NCI-H1930 (cell line): Measurements from ENCODE around the gene ZNF429.
"Not testable (repeated sequence)": the region's sequence is repeated elsewhere in the genome, so short reads cannot be mapped to it uniquely, and the experiment has no call there.

Experiments used
- DNase-seq, 2 experiments: peaks; one replicate each; lab custom pipeline; 2025; lab: John Stamatoyannopoulos, UW

Gene ZNF429

GRCh38 chr19:21513651-21514050, 8.2 kb downstream of the ZNF429 start:
- DNase-seq, result no peak

DNA sequence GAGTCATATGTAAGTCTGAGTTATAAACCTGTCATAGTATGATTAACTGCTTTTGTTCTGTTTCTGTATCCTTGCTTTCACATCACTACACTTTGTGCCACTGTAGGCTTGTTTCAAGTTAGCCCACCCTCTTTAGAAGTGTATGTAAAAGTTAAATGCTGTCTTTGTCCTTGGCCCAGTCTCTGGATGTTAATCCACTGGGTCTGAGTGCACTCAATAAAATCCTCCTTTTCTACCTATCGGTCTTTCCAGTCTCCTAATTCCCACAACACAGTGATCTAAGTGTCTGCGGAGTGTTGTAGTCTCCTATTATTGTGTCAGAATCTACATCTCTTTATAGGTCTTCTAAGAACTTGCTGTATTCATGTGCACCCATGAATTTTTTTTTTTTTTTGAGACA, 14.1 kb downstream of the ZNF429 start:
- DNase-seq, result no peak

DNA sequence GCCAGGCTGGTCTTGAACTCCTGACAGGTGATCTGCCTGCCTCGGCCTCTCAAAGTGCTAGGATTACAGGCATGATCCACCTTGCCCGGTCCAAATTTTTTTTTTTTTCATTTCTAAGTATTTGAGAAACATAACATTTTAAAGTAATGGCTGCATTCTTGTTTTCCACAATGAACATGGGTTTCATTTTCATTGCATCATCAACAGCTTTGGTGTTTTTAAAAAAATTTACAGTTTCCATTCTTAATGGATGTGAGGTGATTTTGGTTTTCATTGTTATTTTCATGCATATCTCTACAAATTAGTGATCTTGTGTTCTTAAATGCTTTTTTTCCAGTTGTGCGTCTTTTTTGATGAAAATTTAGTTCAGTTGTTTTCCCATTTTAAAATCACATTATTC, 27.5 kb downstream of the ZNF429 start:
- no peak for DNase-seq

- not testable (repeated sequence) for DNase-seq
These were observed 31.4 kb downstream of the ZNF429 start for GRCh38 chr19:21536741-21537290.

- no peak for DNase-seq
These were observed 54.0 kb downstream of the ZNF429 start for GRCh38 chr19:21559444-21559843.

DNA sequence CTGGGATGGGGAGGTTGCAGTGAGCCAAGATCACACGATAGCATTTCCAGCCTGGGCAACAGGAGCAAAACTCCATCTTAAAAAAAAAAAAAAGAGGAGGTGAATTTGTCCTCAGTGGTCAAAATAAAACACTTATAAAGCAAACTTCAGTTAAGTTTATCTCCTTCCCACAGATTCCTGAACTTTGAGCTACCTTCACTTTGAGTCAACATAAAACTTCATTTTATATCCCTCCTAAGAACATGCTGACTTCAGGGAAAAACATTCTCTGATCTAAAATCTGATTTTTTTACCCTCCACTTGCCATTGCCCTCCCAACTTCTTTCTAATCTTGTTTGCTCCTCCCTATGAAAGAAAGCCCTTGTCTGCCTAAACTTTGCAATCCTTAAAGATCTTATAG, 59.0 kb downstream of the ZNF429 start:
- DNase-seq, result no peak

DNA sequence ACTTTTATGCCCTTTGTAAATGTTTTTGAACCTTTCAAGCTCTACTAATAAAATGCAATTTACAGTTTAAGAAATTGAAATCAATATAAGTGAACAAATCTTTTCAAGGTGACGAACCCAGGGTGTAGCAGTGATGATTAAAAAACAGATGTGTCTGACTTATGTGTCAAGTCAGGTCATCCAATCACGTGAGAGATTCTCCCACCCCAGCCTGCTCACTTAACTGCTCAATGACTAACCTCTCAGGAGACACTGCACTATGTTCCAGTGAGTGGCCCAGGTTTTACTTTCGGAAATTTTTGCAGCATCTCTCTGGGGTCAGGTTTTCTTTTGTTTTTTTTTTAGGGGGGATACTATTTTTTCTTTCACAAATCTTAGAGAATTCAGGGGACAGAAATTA, 60.7 kb downstream of the ZNF429 start:
- no peak for DNase-seq

- not testable (repeated sequence) for DNase-seq
These were observed 62.4 kb downstream of the ZNF429 start for GRCh38 chr19:21567806-21568205.

GRCh38 chr19:21568816-21569493, 63.6 kb downstream of the ZNF429 start:
- peak; percentile 14 to 23 for DNase-seq

- DNase-seq, result no peak
These were observed 64.1 kb downstream of the ZNF429 start for GRCh38 chr19:21569494-21569865.

DNA sequence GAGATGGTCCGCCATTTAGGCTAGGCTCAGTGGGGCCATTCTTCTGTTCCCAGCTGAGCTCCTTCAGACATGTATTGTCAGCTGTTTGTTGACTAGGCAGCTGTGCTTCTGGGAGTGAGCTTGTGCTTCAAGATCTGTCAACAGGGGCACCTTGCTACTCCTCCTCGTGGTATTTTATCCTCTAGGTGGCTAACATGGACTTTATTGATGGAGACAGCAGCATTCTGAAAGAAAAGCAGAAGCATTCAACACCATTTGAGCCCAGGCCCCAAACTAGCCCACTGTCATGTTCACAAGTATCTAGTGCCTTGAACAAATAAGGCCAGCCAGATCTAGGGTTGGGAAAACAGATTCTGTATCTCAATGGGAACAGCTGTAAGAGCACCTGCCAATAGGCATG, 65.9 kb downstream of the ZNF429 start:
- no peak for DNase-seq

DNA sequence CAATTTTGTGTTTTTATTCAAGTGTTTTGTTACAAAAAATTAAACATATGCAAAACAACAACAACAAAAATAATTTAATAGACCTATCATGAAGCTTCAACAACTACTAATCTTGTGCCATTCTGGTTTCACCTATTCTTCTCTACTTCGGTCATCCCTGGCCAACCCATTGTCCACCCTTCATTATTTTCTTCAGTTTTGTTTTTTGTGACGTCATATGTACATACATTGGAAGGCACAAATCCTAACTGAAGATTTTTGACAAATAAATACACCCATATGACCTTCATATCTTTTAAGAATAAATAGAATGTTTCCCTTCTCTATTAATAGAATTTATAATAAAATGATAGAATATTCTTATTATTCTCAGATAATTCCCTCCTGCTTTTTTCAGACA, 69.2 kb downstream of the ZNF429 start:
- DNase-seq, result no peak

- no peak for DNase-seq
These were observed 71.1 kb downstream of the ZNF429 start for GRCh38 chr19:21576481-21576880.

- no peak for DNase-seq
These were observed 74.7 kb downstream of the ZNF429 start for GRCh38 chr19:21580101-21580500.

DNA sequence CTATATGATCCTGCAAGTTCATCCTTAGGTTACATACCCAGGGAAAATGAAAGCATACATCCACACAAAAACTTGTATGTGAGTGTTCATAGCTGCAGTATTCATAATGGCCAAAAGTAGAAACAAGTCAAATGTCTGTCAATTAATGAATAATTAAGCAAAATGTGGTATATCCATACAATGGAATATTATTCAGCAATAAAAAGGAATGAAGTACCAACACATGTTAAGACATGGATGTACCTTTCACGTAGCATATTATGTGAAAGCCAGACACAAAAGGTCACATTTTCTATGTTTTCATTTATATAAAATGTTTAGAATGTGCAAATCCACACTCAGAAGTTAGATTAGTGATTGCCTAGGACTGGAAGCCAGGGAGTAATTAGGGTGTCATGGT, 75.4 kb downstream of the ZNF429 start:
- DNase-seq, result no peak

- no peak for DNase-seq
These were observed 76.3 kb downstream of the ZNF429 start for GRCh38 chr19:21581646-21582240.

- DNase-seq, result no peak
These were observed 79.1 kb downstream of the ZNF429 start for GRCh38 chr19:21584537-21584936.

GRCh38 chr19:21585281-21585890, 80.0 kb downstream of the ZNF429 start:
- no peak for DNase-seq

- DNase-seq, result no peak
These were observed 81.1 kb downstream of the ZNF429 start for GRCh38 chr19:21586311-21587116.

DNA sequence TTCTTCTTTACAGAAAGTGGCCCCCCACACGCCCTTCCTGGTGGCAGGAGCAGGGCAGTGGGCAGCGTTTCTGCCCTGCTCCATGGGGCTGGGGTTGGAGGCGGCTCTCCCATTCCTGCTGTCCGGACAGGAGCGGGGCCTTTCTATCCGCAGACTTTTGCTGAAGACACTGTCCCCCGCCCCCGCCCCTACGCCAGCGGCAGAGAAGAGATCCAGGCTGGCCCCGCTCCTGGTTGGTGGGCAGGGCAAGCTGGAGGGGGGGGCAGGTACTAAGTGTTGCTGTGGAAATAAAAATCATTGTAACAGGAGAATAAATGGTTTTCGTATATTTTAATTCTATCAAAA, 81.7 kb downstream of the ZNF429 start:
- no peak for DNase-seq

DNA sequence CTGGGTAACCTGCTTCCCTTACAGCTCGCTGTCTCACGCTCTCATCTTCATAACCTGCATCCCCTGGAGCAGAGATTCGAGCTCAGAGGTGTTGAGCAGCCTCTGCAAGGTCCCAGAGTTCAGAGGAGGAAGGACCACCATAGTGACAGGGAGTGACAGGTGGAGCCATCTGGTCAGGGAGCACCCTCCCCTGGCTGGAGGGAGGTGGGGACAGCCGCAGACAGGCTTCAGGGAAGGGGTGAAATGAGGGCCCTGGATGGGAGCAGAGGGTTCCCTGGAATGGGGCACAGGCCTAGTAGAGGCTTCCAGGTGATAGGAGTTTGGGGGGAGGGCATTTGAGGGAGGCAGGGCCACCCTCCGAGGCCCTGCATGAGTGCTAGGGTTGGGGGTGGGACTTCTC, 82.1 kb downstream of the ZNF429 start:
- DNase-seq, result no peak

DNA sequence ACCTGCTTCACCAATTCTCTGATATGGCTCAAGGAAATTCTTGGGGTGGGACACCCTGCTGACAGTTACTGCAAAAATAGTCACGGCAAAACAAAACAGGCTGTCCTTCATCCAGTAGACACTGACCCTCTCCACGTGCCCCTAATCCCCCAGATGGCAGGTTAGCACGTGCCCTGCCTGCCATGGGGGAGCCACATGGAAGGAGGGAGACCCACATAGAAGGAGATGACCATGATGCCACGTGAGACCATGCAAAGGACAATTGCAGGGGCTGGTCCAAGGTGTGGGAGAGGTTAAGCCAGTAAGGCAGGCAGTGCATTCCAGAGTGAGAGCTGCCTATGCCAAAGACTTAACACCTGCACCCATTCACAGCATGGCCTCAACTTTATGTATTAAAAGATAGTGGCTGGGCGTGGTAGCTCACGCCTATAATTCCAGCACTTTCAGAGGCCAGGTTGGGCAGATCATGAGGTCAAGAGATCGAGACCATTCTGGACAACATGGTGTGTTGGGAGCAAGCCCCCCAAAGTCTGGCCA, 82.7 kb downstream of the ZNF429 start:
- no peak for DNase-seq
